Motor neuron (in vitro differentiated cells): ENCODE measurements around the gene LRCH1. TPM values are rescaled to one million over a fixed set of nuclear protein-coding genes. Genes with fewer than 3 reads are reported as not detected.

ENCODE experiments used
- ATAC-seq, 8 experiments: fragments of 200-7000 bp; cut with Tn5 transposase; replicated peaks in 6 of 8; 2 replicates each; pipeline ENCODE4 v1.8.0; 2021; ENCODE audit warnings: mild to moderate bottlenecking in 8 of 8, moderate library complexity in 8 of 8
- H3K27ac ChIP-seq, 2 donors: fragments of 250-450 bp; sonication (Bioruptor Pico); 2 replicates each; pipeline ENCODE4 v1.9.0; 2021; ENCODE audit warnings: antibody characterized with exemption in 2 of 2, mild to moderate bottlenecking in 2 of 2, moderate library complexity in 1 of 2
- H3K4me1 ChIP-seq, 2 donors: fragments of 250-450 bp; sonication (Bioruptor Pico); replicated peaks in 1 of 2; 2 replicates each; pipeline ENCODE4 v1.6.1; 2021; ENCODE audit warnings: antibody characterized with exemption in 2 of 2, mild to moderate bottlenecking in 2 of 2, moderate library complexity in 1 of 2
- H3K4me3 ChIP-seq, 5 donors: fragments of 250-450 bp; sonication (Bioruptor Pico); 2 replicates each; pipeline ENCODE4 v1.9.0; 2021; ENCODE audit warnings: antibody characterized with exemption in 5 of 5, mild to moderate bottlenecking in 5 of 5, moderate library complexity in 4 of 5
- WGBS, 10 experiments: fragments of 450-650 bp; shearing (Covaris generic); methylation state at CpG; one replicate each; pipeline ENCODE4 v1.0.0; 2022; 5-methylcytosine and 5-hydroxymethylcytosine counted together
- in situ Hi-C, 9 experiments: fragments of 400-800 bp; cut with MboI; loops; one replicate each; pipeline ENCODE4 v1.15.0; 2021; ENCODE audit warnings: low sequenced_read_pairs in 9 of 9, low pct_unique_long_range_greater_than_20kb in 2 of 9; ENCODE audit not compliant: unreplicated experiment in 9 of 9
- total RNA-seq, 8 experiments: library from RNA; unstranded; fragments of 300-600 nt; gene quantifications; 2 replicates each; pipeline versions ENCODE4 v1.2.3 to v1.2.4, GENCODE V29; 2022

The LRCH1 gene
- total RNA-seq, 8 experiments from 2014 or later = 7.0 to 19.3 (median 11.7) TPM

DNA sequence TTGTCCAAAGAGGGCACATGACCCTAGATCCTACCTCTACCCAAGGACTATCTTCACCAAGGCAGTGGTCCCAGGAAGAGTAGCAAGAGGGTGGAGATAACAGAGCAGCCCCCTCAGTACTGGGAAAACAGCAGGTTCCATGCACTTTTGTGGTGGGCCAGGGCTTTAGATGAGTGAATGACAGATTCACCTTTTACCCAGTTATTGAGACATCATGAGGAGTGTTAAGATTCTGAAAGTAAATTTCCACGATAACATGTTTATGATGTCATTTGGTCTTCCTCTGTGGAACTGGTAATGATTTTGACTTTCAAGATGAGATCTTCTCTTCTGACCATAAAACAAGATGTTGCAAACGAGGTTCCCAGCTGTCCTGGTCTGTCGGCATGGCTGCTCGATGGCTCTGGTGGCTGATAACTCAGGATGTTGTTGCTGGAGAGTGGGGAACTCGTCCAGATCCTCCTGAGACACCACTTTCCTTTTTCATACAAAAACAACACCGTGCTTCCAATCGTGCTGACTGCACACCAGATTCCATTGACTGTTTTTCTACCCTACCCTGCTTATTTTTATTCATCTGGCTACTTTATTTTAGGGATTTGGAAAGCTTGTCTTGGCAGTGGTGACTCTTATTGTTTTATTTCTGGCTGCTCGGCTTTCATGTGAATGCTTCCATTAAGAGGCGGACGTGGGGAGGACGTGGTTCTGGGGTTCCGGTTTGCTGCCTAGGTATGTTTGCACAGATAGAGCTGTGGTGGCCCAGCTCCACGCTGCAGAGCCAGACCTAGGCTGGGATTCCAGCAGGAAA, 88.5 kb downstream of the LRCH1 start:
- Histone ChIP-seq H3K27ac (no peak overlapping the region), H3K4me1 (peaks cover 5 to 7% of the 10 kb centered on the region in 2 donors), H3K4me3 (no peak overlapping the region)
- in situ Hi-C loops = no loop called here
- no peak for ATAC-seq
- WGBS, 10 experiments = 25 to 96% (median 83%) methylated on average over 1 to 11 of the region's 13 CpGs; no CpG with 5 or more reads in 1 of the 10 experiments

DNA sequence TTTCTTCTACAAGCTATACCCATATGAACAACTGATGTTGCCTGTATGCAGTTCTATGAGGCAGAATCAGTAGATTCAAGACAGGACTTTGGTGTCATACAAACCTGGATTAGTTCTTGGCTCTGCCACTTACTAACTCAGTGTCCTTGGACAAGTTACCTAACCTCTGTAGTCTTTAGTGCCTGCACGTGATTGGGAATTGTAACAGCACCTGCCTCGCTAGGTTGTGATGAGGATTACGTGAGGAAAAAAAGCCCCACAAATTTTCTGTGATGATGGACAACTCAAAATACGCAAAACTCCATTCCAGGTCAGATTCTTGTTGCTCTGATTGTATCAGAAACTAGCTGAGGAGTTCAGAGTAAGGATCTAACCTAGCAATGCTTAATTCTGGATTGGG, 89.3 kb downstream of the LRCH1 start:
- Histone ChIP-seq H3K4me1 (peaks cover 11 to 14% of the 10 kb centered on the region in 2 donors), H3K4me3 (no peak overlapping the region), H3K27ac (no peak overlapping the region)
- in situ Hi-C loops = no loop called here
- ATAC-seq = no peak
- WGBS, 10 experiments = 86 to 100% (median 100%) methylated on average over 1 to 4 of the region's 4 CpGs; no CpG with 5 or more reads in 2 of the 10 experiments

DNA sequence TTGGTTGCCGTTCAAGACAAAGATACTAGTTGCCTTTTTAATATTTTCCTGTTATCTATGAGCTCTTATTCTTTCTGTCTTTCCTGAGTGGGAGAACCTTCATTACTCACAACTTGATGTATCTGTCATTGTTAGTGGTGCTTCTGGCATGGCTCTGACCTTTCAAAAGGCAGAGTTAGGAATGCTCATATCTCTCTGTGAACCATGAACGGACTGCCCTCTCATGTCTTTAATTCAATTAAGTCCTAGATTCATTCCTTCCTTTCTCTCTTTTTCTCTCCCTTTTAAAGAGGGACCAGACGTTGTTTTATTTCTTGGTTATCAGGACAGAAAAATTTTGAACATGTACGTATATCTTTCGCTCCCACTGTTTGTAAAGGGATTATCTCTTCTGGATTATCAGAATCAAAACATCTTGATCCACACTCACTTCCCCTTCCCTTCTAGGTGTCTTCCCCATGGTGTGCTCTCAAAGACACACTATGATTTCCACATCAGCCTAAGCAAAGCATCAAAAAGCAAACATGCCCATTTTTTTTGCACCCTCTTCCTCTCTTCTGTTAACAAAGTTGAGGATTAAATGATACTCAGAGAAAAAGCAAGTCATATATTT, 90.3 kb downstream of the LRCH1 start:
- Histone ChIP-seq H3K27ac (no peak overlapping the region), H3K4me3 (no peak overlapping the region), H3K4me1 (peaks cover 18 to 22% of the 10 kb centered on the region in 2 donors)
- 40 to 98% (median 94%) methylated on average over 1 to 5 of the region's 5 CpGs for WGBS, 10 experiments
- in situ Hi-C loops = no loop called here
- no peak for ATAC-seq

DNA sequence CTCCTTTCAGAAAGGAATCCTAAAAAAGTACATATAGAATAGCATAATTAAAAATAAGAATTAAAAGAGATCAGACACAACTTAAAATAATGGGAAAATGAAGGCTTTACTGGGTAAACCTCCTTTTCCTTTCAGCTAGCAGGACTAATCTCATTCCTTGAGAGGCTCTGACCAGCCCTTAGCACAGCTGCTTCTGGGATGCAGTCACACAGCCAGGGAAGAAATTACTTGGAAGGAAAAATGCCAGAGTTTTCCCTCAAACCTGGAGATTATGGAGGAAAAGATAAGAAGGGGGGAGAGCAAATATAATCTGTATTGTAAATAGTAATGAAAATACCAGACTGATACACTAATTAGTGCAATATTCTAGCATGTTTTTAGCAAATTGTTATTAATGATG, 91.8 kb downstream of the LRCH1 start:
- in situ Hi-C loops = no loop called here
- peaks cover 18 to 23% of the 10 kb centered on the region in 2 donors for H3K4me1 ChIP-seq
- no peak overlapping the region for H3K4me3 ChIP-seq
- H3K27ac ChIP-seq = no peak overlapping the region
- ATAC-seq = no peak

DNA sequence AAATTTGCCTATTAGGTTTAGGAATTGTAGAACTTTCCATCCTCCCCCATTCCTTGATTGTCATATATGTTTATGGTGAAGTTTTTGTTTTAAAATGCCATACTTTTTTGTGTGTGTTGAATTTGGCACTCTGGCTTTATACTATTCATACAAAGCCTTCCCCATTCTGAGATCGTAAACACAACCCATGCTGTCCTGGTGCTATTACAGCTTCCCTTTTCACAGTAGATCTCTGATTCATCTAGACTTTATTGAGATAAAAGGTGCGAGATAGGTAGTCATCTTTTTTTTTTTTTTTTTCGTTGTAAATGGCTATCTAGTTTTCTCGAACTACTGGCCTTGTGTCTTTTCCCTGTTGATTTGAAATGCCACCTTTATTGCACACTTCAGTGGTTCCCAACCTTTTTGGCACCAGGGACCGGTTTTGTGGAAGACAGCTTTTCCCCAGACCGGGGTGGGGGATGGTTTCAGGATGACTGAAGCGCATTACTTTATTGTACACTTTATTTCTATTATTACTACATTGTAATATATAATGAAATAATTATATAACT, 94.6 kb downstream of the LRCH1 start:
- in situ Hi-C loops = no loop called here
- ATAC-seq = no peak

DNA sequence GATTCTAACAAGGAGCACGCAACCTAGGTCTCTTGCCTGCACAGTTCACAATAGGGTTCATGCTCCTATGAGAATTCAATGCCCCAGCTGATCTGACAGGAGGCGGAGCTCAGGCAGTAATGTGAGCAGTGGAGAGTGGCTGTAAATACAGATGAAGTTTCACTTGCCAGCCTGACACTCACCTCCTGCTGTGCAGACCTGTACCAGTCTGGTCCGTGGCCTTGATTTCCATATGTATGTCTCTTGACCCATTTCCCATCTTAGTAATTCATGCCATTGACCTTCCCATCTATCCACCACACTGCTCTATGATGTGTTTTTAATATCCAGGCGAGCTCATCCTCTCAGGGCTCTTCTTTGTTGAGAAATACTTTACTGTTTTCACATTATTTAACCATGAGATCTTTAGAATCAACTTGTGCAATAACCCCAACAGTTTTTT, 95.2 kb downstream of the LRCH1 start:
- no peak overlapping the region for H3K27ac ChIP-seq
- 0 to 100% (median 19%) methylated on average over 1 to 4 of the region's 4 CpGs for WGBS, 10 experiments
- in situ Hi-C loops = no loop called here
- peaks cover 15 to 23% of the 10 kb centered on the region in 2 donors for H3K4me1 ChIP-seq
- no peak overlapping the region for H3K4me3 ChIP-seq
- peak; percentile 89 to 99 (median 98) for ATAC-seq

More for the DNA sequence above, 94.6 kb downstream of the LRCH1 start:
- 44 to 88% (median 76%) methylated on average over 5 to 7 of the region's 7 CpGs; no CpG with 5 or more reads in 2 of the 10 experiments for WGBS, 10 experiments
- peak overlapping the region in 1 of 2 donors; percentile 2 for H3K27ac ChIP-seq
- H3K4me1 ChIP-seq = peaks cover 18 to 23% of the 10 kb centered on the region in 2 donors
- no peak overlapping the region for H3K4me3 ChIP-seq

DNA sequence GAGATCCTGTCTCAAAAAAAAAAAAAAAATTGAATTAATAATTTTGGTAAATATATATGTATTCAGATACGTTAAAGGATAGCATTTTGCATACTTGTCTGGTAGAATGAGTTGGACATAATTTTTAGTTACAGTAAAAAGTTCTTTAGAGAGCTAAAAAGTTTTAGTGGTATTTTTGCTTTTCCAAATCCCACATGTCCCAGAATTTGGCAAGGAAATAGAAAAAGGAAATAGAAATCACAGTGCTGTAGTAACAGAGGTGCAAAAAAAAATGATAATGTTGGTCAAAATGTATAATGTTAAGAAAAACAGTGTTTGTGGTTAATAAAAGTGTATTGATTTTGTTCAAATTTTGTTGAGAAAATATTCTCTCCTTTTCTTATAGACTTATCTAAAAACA, 96.8 kb downstream of the LRCH1 start:
- ATAC-seq = no peak
- Histone ChIP-seq H3K27ac (no peak overlapping the region), H3K4me3 (no peak overlapping the region), H3K4me1 (peaks cover 13 to 23% of the 10 kb centered on the region in 2 donors)
- 43 to 100% (median 100%) methylated on average over 1 of the region's 1 CpG; no CpG with 5 or more reads in 1 of the 10 experiments for WGBS, 10 experiments
- in situ Hi-C loops = no loop called here

DNA sequence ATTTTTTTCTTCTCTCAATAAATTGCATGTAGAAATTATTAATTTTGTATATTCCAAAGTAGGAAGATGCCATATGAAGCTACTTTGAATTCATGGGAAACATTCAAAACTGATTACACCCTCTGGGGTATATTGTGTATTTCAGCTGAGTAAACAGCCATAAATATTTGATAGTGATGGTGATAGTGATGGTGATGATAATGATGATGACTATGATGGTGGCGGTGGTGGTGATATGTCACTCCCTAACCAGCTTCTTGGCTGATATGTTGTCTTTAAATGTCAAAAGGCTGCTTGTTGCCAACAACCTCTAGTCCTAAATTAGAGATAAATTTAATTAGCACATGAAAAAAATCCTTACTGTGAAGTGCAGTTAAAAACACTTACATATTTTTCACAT, 102.0 kb downstream of the LRCH1 start:
- H3K4me3 ChIP-seq = no peak overlapping the region
- no peak for ATAC-seq
- 0 to 100% (median 85%) methylated on average over 1 of the region's 1 CpG; no CpG with 5 or more reads in 4 of the 10 experiments for WGBS, 10 experiments
- in situ Hi-C loops = no loop called here
- H3K4me1 ChIP-seq = no peaks in the 10 kb centered on the region
- H3K27ac ChIP-seq = no peak overlapping the region

DNA sequence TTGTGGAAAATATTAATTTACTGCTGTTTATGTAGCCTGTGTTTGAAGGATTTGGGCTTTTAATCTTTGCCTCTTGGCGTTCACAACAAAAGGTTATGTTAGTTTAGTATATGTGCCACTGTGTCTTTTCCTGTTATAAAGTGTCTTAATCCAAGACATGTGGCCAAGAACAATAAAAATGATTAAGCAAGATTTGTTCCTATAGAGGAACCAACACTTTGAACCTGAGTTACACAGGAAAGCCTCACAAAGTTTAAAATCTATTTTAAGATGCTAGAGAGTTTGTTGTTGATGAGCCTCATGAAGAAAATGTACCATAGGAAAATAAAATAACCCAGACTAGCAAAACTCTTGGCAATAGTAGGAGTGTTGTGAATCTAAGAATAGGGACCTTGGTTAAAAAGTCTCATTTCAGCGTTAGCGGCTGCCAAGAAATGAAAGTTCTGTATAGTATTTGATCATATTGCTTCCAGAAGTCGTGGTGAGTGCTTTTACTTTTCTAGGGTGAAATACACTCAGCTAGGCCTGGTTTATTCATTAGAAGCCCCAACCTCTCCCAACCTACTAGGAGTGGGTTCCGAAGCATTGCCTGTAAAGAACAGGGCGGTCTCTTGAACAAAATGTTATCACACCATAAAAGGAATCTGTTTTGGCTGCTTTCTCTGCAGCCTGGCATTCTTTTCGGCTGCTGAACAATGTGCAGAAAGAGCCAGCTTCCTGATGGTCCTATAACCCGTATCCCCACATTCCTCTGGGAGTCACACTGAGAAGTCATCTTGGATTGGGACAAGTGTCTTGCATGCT, 102.6 kb downstream of the LRCH1 start:
- H3K4me3 ChIP-seq = no peak overlapping the region
- no peaks in the 10 kb centered on the region for H3K4me1 ChIP-seq
- no peak overlapping the region for H3K27ac ChIP-seq
- in situ Hi-C loops = no loop called here
- no peak for ATAC-seq
- WGBS, 10 experiments = 20 to 100% (median 77%) methylated on average over 1 to 8 of the region's 8 CpGs

DNA sequence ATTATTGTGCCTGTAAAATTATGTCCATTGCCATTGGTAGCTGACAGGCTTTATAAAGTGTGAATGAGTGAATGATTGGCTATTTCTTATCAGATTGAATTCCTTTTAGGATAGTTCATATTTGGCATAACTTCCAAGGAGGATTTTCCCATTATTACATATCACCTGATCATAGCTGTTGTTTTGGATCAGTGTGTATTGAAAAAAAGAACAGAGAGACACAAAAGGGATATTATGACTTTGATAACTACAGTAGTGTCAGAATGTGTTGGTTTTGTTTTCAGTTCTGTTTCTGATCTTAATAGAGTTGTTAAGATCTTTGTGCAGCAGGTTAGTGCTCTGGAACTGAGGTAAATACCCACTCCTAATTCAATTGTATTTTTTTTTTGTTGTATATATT, 103.8 kb downstream of the LRCH1 start:
- H3K4me3 ChIP-seq = no peak overlapping the region
- in situ Hi-C loops = no loop called here
- no peak overlapping the region for H3K27ac ChIP-seq
- H3K4me1 ChIP-seq = no peaks in the 10 kb centered on the region
- ATAC-seq = no peak

DNA sequence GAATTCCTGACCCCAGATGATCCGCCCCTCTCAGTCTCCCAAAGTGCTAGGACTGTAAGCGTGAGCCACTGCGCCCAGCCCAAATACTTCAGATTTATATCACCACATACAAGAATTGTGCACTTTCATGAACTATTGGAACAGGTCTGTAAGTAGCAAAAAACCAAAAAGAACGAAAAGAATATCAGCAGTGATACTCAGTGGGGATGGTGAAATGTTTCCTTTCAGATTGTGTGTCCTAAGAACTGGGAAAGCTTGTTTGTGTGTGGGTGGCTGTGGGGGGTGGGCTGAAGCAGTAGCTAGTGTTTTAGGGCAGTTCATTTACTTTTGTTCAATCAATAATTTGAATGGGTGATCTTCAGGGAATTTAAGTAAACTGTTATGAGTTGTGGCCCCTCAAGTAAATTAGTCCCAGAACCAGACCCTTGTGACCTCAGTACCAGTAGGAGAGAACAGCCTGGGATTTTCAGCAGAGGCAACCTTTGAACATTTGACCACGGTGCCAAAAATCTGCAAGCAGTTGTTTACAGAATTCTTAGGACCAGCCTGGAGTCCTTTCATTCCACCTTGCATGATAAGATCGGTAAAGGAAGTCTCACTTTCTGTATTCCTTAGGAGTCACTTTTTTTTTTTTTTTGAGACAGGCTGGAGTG, 106.6 kb downstream of the LRCH1 start:
- in situ Hi-C loops = no loop called here
- WGBS, 10 experiments = 80 to 100% (median 95%) methylated on average over 1 to 5 of the region's 6 CpGs
- peaks cover 0 to 15% of the 10 kb centered on the region in 2 donors for H3K4me1 ChIP-seq
- no peak for ATAC-seq
- H3K4me3 ChIP-seq = no peak overlapping the region
- H3K27ac ChIP-seq = no peak overlapping the region

DNA sequence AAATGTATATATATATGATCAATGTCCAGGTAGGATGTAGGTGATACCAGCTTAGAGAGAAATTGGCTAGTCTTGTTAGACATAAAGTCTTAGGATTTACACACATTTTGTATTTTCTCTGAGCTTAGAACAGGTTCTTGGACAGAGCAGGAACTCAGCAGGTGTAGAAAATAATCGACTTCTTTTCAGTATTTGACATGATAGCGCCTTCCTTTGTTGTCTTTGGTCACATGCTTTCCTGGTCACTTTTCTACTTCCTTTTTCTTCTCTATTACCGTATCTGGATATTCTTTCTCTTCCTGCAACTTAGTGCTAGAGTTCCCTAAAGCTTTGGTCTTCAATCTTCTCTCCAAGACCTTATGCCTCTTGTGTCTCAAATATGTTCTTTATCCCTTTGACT, 107.4 kb downstream of the LRCH1 start:
- no peak overlapping the region for H3K4me3 ChIP-seq
- H3K4me1 ChIP-seq = peaks cover 0 to 18% of the 10 kb centered on the region in 2 donors
- ATAC-seq = no peak
- H3K27ac ChIP-seq = no peak overlapping the region
- in situ Hi-C loops = no loop called here
- 89 to 100% (median 95%) methylated on average over 2 to 3 of the region's 3 CpGs for WGBS, 10 experiments
